Measurements from ENCODE around the gene EIF4G3.

DNA sequence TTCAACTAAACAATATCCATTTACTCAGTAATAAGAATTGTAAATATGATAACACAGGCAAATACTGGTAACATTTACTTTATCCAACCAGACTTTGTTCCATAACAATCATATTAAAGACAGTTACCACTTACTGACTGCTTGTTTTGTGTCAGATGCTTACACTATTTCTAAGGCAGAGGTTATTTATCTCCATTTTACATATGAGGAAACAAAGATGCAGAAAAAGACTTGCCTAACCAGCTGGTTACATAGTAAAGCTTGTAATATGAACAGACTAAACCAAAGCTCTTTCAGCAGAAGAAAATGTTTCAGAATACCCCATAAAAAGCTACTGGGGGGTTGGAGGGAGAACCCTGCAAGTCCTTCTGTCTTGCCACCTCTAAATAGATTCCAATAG is 180.1 kb downstream of the EIF4G3 start:
- no peak for TF ChIP-seq ELF4 (CRISPR knock-in tag; IDR thresholded peaks at IDR 0.05)
- TF ChIP-seq, protein P1, sequence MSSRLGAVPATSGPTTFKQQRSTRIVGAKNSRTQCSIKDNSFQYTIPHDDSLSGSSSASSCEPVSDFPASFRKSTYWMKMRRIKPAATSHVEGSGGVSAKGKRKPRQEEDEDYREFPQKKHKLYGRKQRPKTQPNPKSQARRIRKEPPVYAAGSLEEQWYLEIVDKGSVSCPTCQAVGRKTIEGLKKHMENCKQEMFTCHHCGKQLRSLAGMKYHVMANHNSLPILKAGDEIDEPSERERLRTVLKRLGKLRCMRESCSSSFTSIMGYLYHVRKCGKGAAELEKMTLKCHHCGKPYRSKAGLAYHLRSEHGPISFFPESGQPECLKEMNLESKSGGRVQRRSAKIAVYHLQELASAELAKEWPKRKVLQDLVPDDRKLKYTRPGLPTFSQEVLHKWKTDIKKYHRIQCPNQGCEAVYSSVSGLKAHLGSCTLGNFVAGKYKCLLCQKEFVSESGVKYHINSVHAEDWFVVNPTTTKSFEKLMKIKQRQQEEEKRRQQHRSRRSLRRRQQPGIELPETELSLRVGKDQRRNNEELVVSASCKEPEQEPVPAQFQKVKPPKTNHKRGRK (tag; IDR thresholded peaks at IDR 0.05) = no peak
- TF ChIP-seq MAZ (CRISPR knock-in tag; conservative IDR thresholded peaks at IDR 0.05 in 1 of 2, IDR thresholded peaks at IDR 0.05 in 1 of 2) = no peak
- TF ChIP-seq EZH2 (IDR thresholded peaks at IDR 0.05; ENCODE audit: borderline replicate concordance, low read depth, low read length) = no peak
- TF ChIP-seq, protein P2, sequence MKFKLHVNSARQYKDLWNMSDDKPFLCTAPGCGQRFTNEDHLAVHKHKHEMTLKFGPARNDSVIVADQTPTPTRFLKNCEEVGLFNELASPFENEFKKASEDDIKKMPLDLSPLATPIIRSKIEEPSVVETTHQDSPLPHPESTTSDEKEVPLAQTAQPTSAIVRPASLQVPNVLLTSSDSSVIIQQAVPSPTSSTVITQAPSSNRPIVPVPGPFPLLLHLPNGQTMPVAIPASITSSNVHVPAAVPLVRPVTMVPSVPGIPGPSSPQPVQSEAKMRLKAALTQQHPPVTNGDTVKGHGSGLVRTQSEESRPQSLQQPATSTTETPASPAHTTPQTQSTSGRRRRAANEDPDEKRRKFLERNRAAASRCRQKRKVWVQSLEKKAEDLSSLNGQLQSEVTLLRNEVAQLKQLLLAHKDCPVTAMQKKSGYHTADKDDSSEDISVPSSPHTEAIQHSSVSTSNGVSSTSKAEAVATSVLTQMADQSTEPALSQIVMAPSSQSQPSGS (CRISPR knock-in tag; IDR thresholded peaks at IDR 0.05) = no peak
- no peak for TF ChIP-seq ZNF583 (CRISPR knock-in tag; IDR thresholded peaks at IDR 0.05)
- no peak for TF ChIP-seq KLF10 (CRISPR knock-in tag; IDR thresholded peaks at IDR 0.05)

Measured in K562 (cell line).